SH-SY5Y (cell line): ENCODE data around the gene MECP2.
"Not testable (repeated sequence)": the region's sequence is repeated elsewhere in the genome, so short reads cannot be mapped to it uniquely, and the experiment has no call there.

ENCODE experiments used
- GATA2 ChIP-seq: IDR thresholded peaks from 2 replicates; pipeline ENCODE4 v1.6.1; 2011; ENCODE audit warnings: mild to moderate bottlenecking, low read depth, low read length
- GATA3 ChIP-seq: IDR thresholded peaks from 2 replicates; pipeline ENCODE4 v1.6.1; 2011; ENCODE audit warnings: low read depth, mild to moderate bottlenecking, low read length, moderate library complexity

Gene MECP2

DNA sequence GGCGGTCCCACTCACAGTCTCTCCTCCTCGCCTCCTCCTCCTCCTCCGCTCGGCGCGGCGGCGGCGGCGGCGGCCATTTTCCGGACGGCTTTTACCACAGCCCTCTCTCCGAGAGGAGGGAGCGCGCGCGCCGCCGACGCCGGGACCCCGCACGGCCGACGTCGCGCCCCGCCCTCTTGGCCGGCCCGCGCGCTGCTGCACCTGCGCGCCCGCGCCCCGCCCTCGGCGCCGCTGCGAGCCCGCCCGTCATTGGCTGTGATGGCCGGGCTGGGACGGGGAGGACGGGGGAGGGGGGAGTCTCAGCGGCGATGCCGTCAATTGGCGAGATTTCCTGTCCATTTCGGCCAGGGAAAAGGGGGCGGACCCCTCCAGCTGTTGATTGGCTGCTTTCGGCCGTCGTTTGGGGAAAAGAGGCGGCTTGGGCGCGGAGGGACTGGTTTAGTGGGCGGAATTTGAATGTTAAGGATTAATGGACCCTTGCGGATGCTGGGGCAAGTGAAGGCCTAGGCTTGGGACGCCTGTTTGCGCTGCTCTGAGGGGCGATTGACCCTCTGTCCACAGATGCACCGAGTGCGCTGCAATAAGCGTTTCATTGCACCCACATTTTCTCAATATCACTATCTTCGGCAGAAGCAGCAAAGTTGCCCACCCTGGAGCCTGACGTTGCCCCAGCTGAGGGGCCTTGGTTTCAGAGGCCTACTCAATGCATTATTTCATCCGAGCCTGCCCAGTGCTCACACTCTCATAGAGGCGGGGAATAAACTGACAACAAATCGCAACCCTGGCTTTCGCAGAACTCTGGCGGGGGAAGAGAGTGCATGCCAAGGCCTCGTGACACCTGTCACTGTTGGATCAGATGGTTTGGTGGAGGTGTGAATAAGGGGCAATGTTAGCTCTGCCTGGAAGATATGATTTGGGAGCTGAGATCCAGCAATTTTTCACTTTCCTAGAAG lies at the start of gene MECP2:
TSS of gene MECP2 (minus strand) at position 129 of the 953 bp plus-strand sequence.
- TF ChIP-seq GATA3: no peak
- no peak for TF ChIP-seq GATA2

DNA sequence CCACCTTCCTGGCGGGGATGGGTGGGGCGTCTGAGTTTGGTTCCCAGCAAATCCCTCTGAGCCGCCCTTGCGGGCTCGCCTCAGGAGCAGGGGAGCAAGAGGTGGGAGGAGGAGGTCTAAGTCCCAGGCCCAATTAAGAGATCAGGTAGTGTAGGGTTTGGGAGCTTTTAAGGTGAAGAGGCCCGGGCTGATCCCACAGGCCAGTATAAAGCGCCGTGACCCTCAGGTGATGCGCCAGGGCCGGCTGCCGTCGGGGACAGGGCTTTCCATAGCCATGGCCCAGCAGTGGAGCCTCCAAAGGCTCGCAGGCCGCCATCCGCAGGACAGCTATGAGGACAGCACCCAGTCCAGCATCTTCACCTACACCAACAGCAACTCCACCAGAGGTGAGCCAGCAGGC lies 46.5 kb upstream of the MECP2 start, which contains the start of gene OPN1LW:
TSS of gene OPN1LW (plus strand) at position 234 of the 400 bp plus-strand sequence. CDS start at position 275, 41 bp downstream.
- not testable (repeated sequence) for TF ChIP-seq GATA3, GATA2

DNA sequence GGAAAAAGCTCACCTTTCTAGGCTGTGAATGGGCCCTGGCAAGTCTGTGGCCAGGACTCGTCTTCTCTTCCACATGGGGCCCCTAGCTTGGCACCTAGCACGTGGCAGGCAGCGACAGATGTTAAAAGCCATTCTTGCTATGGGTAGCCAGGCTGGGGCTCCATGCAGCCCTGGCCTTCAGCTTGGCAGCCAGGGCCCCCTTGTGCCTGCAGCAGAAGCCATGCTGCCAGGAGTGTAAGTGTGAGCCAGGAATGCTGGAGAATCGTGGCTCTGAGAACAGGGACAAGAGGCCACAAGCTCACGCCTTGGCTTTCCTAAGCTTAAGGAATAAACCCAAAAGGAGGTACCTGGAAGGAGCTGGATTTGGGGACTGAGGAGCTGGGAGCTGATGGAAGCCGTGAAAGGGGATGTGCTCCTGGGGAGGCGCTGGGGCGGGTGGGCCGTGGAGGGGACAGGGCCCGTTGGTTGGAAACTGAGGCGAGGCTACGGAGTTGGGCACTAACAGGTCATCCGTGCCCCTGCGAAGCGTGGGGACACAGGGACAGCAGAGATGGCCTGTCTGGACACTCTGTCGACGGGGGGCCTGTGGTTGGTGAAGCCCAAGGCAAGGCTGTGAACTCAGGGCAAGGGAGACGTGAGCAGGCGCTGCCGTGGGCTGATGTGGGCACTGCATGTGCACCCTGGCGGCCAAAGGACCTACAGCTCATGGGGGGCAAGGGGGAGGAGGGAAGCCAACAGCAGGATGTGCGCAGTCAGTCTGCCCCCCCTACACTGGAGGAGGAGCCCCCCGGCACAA lies 45.6 kb upstream of the MECP2 start:
- TF ChIP-seq GATA2: no peak
- TF ChIP-seq GATA3: no peak

DNA sequence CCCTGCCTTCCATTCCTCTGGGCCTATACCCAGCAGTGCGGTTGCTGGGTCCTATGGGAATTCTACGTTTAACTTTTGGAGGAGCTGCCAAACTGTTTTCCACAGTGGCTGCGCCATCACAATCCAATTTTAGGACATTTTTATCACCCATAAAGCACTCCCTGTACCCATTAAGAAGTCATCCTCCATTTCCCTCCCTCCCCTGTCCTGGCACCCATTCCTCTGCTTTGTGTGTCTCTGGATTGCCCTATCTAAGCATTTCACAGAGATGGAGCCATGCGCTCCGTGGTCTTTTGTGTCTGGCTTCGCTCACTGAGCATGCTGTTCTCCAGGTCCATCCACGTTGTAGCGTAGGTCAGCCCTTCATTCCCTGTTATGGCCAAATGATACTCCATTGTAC lies 44.9 kb upstream of the MECP2 start:
- no peak for TF ChIP-seq GATA2
- no peak for TF ChIP-seq GATA3

DNA sequence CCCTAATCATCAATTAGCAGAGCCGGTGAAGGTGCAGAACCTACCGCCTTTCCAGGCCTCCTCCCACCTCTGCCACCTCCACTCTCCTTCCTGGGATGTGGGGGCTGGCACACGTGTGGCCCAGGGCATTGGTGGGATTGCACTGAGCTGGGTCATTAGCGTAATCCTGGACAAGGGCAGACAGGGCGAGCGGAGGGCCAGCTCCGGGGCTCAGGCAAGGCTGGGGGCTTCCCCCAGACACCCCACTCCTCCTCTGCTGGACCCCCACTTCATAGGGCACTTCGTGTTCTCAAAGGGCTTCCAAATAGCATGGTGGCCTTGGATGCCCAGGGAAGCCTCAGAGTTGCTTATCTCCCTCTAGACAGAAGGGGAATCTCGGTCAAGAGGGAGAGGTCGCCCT lies 43.2 kb upstream of the MECP2 start:
- TF ChIP-seq GATA3 (no peak), GATA2 (no peak)

DNA sequence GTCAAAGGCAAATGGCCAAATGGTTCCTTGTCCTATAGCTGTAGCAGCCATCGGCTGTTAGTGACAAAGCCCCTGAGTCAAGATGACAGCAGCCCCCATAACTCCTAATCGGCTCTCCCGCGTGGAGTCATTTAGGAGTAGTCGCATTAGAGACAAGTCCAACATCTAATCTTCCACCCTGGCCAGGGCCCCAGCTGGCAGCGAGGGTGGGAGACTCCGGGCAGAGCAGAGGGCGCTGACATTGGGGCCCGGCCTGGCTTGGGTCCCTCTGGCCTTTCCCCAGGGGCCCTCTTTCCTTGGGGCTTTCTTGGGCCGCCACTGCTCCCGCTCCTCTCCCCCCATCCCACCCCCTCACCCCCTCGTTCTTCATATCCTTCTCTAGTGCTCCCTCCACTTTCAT lies 42.7 kb upstream of the MECP2 start:
- TF ChIP-seq GATA3 (no peak), GATA2 (no peak)

DNA sequence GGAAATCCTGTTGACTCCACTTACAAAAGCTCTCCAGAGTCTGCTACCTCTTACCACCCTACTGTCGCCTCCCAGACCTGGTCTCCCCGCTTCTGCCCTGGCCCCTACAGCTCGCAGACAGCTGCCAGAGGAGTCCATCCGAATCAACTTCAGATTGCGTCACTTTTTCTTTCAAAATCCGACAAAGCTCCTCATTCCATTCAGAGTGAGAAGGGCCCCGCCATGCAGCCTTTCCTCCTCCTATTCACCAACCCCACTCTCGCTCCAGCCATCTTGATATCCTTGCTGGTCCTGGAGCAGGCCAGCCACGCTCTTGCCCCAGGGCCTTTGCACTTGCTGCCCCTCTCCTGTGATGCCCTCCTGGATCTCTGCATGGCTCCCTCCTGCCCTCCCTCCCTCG lies 41.3 kb upstream of the MECP2 start:
- TF ChIP-seq GATA2: no peak
- no peak for TF ChIP-seq GATA3

DNA sequence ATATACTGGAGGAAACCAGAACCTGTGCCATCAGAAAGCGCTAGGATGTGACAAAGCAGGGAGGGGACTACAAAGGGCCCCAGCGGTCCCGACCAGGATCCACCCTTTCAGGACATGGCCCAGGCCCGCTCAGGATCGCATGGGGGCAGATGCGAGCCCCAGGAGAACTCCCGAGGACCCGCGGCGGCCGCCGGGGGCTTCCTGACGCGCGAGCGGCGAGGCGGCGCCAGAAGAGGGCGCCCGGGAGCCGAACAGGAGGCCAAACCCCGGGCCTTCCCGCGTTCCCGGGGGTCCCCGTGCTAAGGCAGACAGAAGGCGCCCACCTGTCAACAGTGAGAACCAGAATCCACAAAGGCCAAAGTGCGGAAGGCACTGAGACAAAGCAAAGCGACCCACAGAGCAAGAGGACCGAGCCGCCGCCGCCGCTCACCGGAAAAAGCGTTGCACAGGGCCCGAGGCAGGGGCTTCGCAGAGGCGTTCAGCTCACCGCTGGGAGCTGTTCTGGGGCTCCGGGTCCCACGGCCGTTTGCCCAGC lies 39.2 kb upstream of the MECP2 start:
- TF ChIP-seq GATA3: no peak
- no peak for TF ChIP-seq GATA2

DNA sequence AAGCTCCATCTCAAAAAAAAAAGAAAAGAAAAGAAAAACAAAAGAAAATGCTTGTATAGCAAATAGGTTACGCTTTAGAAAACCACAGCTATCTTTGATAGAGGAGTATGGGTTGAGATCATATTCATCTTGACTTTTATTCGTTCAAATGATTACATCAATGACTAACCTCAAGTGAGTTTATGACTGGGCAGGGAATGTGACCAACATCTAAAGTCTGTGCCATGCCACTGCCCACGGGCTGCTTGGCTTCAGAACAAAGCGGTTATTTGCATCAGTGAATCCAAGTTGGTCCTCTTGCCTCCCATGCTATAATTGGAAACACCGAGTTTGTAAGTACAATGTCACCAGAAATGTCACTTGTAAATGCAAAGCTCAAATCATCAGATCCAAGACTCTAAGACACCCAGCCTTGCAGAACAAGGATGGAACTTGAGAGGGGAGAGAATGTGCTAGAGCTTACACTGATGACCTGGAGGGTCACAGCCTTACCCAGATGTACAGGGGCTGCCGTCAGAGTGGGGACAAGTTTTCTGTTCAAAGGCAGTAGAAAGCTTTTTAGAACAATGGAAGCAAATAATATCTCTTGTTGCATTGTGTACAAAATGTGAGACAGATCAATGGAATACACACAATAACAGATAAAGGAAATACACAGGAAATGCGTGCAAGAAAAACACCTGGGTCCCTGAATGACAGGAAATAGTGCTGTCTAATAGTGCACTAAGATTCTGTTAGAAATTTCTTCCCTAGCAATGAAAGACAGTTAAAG lies 38.1 kb upstream of the MECP2 start:
- TF ChIP-seq GATA2 (no peak), GATA3 (no peak)

DNA sequence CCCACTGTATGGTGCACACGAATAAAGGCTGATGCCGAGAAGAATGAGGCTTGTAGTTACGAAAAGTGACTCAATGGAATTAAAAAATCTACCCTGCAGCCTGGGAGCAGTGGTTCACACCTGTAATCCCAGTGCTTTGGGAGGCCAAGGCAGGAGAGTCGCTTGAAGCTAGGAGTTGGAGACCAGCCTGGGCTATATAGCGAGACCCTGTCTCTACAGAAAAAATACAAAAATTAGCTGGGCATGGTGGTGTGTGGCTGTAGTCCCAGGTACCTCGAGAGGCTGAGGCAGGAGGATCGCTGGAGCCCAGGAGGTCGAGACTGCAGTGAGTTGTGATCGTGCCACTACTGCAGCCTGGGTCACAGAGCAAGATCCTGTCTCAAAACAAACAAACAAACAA lies 34.8 kb upstream of the MECP2 start:
- TF ChIP-seq GATA2 (no peak), GATA3 (no peak)

DNA sequence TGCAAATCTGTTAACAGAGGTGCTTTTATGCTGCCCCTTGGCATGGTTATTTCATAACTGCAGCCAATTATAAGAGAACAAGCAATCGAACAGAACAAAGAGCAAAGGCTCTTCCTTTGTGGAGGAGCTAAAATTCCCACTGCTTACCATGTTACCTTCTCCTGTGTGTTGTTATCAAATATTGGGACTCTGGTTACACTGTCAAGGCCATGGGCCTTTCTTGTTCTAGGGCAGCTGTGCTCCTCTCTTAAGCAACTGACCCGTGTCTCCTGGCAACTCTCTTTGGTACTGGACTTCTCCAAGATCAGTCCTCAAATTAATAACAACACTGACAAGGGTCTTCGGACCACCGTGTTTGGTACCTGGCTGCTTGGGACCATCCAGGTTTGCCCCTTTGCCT lies 34.4 kb upstream of the MECP2 start:
- TF ChIP-seq GATA3 (no peak), GATA2 (no peak)

DNA sequence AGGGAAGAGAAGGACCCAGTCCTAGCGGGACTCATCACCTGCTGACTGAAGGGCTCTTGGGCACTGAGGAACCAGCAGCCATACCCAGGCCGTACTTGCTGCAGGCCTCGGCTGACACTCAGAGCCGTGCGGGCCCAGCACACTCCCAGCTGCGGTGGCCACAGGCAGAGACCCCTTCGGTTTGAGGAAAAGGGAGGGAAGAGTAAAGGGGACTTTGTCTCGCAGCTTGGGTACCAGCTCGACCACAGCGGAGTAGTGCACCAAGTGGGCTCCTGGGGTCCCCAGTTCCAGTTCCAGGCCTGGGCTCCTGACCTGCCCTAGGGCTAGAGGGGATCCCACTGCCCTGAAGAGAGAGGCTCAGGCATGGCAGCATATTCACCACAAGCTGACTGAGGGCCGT lies 28.6 kb upstream of the MECP2 start:
- TF ChIP-seq GATA2 (no peak), GATA3 (no peak)

DNA sequence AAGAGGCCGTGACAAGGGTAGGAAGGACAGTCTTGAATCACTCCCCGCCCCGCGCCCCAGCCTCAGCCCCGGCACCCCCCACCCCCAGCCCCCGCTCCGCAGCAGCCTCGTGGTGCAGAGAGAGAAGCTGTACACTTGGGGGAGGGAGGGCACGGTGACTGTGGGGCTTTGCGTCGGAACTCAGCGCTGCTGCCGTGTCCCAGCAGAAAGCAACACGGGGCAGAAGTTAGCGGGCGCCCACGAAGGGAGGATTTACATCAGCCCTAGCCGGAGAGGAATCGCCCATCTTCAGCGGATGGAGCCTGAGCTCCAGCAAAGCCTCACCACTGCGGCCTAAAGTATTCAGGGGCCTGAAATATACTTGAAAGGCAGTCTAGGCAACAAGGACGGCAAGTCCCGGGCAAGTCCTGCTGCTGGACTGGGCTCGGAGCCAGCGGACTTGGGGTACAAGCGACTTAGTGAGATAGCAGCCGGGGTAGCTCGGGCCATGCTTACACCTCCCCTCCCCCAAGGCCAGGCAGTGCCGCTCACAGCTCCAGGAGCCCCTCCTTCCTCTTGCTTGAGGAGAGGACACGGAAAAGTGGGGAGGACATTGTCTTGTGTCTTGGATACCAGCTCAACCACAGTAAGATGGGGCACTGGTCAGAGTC lies 28.0 kb upstream of the MECP2 start:
- TF ChIP-seq GATA2 (no peak), GATA3 (no peak)
